Activated CD4-positive, alpha-beta memory T cell treated with anti-CD3 and anti-CD28 coated beads, Interleukin-2, amount 10 ng/mL, durations not matched to agents 7 days and 5 days (primary cell): ENCODE data around the gene UBQLN4. TPM values are rescaled to one million over a fixed set of nuclear protein-coding genes. Genes with fewer than 3 reads are reported as not detected.

ENCODE experiments used
- CTCF ChIA-PET: fragments of 350-600 bp; sonication (Branson Sonifier 250); formaldehyde crosslinking; loops from one replicate; lab custom pipeline; 2021; ENCODE audit warnings: antibody characterized with exemption, inconsistent platforms; lab: Charles Lee
- POLR2A ChIA-PET: fragments of 350-600 bp; sonication (Branson Sonifier 250); formaldehyde crosslinking; loops from one replicate; lab custom pipeline; 2021; ENCODE audit warnings: antibody characterized with exemption; lab: Charles Lee
- DNase-seq: peaks from one replicate; pipeline ENCODE4 v3.0.0-alpha.2; 2020
- H3K27ac Mint-ChIP-seq: one replicate; pipeline ENCODE4 v1.8.0; 2021; ENCODE audit warnings: mild to moderate bottlenecking, mixed read lengths
- H3K27me3 Mint-ChIP-seq: one replicate; pipeline ENCODE4 v1.8.0; 2021; ENCODE audit warnings: mixed read lengths
- H3K36me3 Mint-ChIP-seq: one replicate; pipeline ENCODE4 v1.8.0; 2021; ENCODE audit warnings: low read depth, mixed read lengths
- H3K4me1 Mint-ChIP-seq: one replicate; pipeline ENCODE4 v1.8.0; 2021; ENCODE audit warnings: mixed read lengths
- H3K4me3 Mint-ChIP-seq: one replicate; pipeline ENCODE4 v1.8.0; 2021; ENCODE audit warnings: mild to moderate bottlenecking, mixed read lengths
- H3K9me3 Mint-ChIP-seq: one replicate; pipeline ENCODE4 v1.8.0; 2021; ENCODE audit warnings: mixed read lengths
- total RNA-seq, 2 experiments: library from RNA; stranded (reverse); gene quantifications; one replicate each; pipeline ENCODE4 v1.2.3, GENCODE V29; 2021

Gene UBQLN4
- total RNA-seq, 2 experiments from 2014 or later, result 27.0 to 31.2 TPM

DNA sequence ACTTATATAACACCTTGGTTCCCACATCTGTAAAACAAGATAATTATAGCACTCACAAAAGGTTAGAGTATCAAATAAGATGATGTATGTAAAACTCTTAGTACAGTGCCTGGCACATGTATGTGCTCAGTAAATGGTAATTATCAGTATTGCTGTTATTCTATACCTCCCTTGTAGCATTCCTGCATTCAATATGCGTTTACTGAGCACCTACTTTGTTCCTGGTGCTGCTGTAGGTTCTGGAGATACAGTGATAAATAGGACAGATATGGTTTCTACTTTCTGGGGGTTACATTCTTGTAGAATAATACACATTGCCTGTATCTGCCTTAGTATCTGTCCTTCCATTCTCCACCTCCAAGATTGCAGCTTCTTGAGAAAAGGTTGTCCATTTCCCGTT lies 31.6 kb downstream of the UBQLN4 start:
- Mint-ChIP-seq H3K27me3 (peaks cover 4% of the 10 kb centered on the region), H3K4me1 (peaks cover 40% of the 10 kb centered on the region), H3K36me3 (peaks cover 33% of the 10 kb centered on the region), H3K9me3 (no peaks in the 10 kb centered on the region), H3K4me3 (no peak overlapping the region), H3K27ac (peak overlapping the region; percentile 13)
- POLR2A ChIA-PET, result interaction anchor here (1.0 to 3.3 kb wide), 4 partner anchors 76 to 277 kb away, joined by 3 to 11 read pairs (median 5); partner anchors contain the start of genes KHDC4 and SYT11
- DNase-seq, result no peak
- CTCF ChIA-PET, result interaction anchor here (1.3 to 3.6 kb wide), 4 partner anchors 11 to 75 kb away, joined by 3 to 10 read pairs (median 6); partner anchors contain the start of genes LAMTOR2 and UBQLN4

DNA sequence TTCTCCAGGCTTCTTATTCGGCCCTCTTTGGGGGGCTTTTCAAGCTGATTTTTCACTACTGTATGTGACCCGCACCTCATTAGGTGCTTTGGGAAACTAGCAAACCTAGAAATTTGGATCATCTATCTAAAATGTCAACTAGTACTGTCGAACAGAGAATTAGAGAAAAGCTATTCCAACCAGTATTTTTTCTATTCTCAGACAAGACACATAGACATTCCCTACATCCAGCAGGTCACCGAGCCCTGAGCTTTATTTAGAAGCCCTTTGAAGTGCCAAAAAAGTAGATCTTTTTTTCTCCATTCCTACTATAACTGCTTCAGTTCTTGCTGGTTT lies 32.5 kb downstream of the UBQLN4 start:
- ChIA-PET POLR2A (interaction anchor here (0.5 to 3.3 kb wide), 10 partner anchors 10 to 276 kb away, joined by 3 to 19 read pairs (median 6); partner anchors contain the start of genes KHDC4 and SYT11), CTCF (interaction anchor here (1.1 to 3.6 kb wide), 5 partner anchors 12 to 45 kb away, joined by 3 to 10 read pairs (median 3); partner anchors contain the start of genes LAMTOR2 and UBQLN4)
- Mint-ChIP-seq H3K36me3 (peaks cover 38% of the 10 kb centered on the region), H3K4me1 (peaks cover 41% of the 10 kb centered on the region), H3K9me3 (no peaks in the 10 kb centered on the region), H3K27ac (peak overlapping the region; percentile 93), H3K27me3 (peaks cover 4% of the 10 kb centered on the region), H3K4me3 (peak overlapping the region; percentile 86)
- DNase-seq, result no peak

DNA sequence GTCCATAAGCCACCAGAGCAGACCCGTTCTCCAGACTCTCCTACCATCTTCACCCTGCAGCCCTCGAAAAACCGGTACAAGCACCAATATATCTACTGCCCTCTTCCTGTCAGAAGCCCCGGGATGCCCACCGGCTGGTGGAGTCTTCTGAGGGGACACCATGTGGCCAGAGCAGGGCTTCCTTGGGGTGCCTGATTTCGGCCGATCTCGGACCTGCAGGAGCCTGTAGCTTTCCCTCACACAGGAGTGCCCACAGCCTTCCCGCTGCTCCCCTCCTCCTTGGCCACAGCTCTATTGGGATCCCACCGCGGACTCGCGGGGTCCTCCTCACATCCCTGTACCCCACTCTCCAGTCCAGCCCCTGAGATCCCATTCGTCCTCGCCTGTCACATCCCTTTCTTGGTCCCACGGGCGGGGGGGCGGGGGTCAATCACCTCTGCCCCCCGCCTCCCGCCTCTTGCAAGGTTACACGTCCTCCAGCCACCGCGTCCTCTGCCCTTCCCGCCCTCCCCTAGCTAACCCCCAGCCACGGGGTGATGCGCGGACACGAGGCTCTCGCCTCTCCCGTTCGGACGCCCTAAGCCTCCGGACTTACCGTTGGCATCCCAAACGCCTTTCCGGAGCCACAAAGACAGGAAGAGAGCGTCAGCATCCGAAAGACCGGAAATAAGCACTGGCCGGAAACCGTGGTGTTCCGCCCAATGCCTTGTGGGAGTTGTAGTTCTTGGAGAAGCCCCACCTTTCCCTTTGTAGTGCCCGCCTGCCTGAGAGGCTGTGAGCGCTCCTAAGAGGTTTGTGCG lies 33.1 kb downstream of the UBQLN4 start, which contains the start of gene SSR2:
SSR2 (minus strand) TSS at position 659 of the 800 bp plus-strand sequence. CDS start 784 bp downstream, outside the sequence.
- ChIA-PET POLR2A (interaction anchor here (0.7 to 3.3 kb wide), 11 partner anchors 10 to 275 kb away, joined by 3 to 19 read pairs (median 6); partner anchors contain the start of genes KHDC4 and SYT11), CTCF (interaction anchor here (0.5 to 3.6 kb wide), 8 partner anchors 13 to 197 kb away, joined by 3 to 10 read pairs (median 3); partner anchors contain the start of genes LAMTOR2 and UBQLN4)
- H3K27ac Mint-ChIP-seq, result peak within 1 kb of the TSS; percentile 93
- peak; percentile 91 for DNase-seq
- H3K36me3 Mint-ChIP-seq, result peaks cover 38% of the 10 kb centered on the region
- peak within 1 kb of the TSS; percentile 86 for H3K4me3 Mint-ChIP-seq
- no peaks in the 10 kb centered on the region for H3K9me3 Mint-ChIP-seq
- H3K27me3 Mint-ChIP-seq, result peaks cover 4% of the 10 kb centered on the region
- H3K4me1 Mint-ChIP-seq, result peaks cover 37% of the 10 kb centered on the region

GRCh38 chr1:156019946-156020292 lies 33.7 kb downstream of the UBQLN4 start:
- Mint-ChIP-seq H3K9me3 (no peaks in the 10 kb centered on the region), H3K4me3 (peak overlapping the region; percentile 86), H3K36me3 (peaks cover 40% of the 10 kb centered on the region), H3K4me1 (peaks cover 37% of the 10 kb centered on the region), H3K27ac (peak overlapping the region; percentile 93), H3K27me3 (peaks cover under 1% of the 10 kb centered on the region)
- ChIA-PET CTCF (interaction anchor here (0.5 to 3.6 kb wide), 3 partner anchors 26 to 59 kb away, joined by 3 to 10 read pairs (median 3); partner anchors contain the start of genes LAMTOR2 and UBQLN4), POLR2A (interaction anchor here (0.7 to 3.3 kb wide), 7 partner anchors 11 to 86 kb away, joined by 3 to 19 read pairs (median 6); partner anchors contain the start of gene KHDC4)
- DNase-seq, result no peak

- H3K36me3 Mint-ChIP-seq, result peaks cover 69% of the 10 kb centered on the region
- POLR2A ChIA-PET, result no interaction called here
Measured at GRCh38 chr1:156014829-156015228, 38.8 kb downstream of the UBQLN4 start.

DNA sequence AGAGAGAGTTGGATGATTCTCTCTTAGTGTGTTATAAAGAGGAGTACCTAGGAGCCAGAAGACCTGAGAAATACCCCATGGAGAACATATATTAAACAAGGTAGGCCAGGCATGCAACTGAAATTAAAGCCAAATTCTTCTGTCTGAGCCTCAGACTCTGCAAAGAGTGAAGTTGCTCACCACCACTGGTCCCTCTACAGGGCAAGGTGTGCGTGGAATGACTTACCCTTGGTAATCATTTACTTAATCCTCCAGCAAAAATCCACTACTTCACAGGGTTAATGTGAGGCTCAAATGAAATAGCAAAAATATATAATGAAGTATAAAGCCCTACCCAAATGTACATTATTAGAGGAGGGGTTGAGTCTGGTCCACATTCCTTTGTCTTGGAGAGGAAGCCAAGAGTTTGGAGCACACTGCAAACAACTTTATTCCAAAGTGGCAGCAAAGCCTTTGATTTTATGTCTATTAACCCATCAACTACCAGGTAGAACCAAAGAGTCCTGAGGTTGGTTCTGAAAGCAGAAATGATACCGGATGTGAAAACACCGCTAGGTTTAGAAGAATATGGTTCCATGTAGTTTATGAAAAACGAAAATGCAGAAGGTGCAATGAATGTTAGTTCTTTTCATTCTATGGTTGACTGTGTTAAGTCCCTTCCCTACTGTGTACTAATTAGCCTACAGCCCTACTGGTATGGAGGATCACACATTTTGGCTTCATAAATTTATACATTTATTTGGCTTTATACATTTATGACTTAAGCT lies 41.4 kb downstream of the UBQLN4 start:
- Mint-ChIP-seq H3K27ac (no peak overlapping the region), H3K4me3 (no peak overlapping the region), H3K27me3 (no peaks in the 10 kb centered on the region), H3K36me3 (peaks cover 61% of the 10 kb centered on the region), H3K9me3 (no peaks in the 10 kb centered on the region), H3K4me1 (peaks cover 32% of the 10 kb centered on the region)
- CTCF ChIA-PET, result interaction anchor here (0.5 kb wide), 1 partner anchor 28 kb away, joined by 3 read pairs; no protein-coding TSS in a partner anchor
- POLR2A ChIA-PET, result no interaction called here
- DNase-seq, result no peak

More at GRCh38 chr1:156014829-156015228, 38.8 kb downstream of the UBQLN4 start:
- Mint-ChIP-seq H3K27ac (no peak overlapping the region), H3K4me1 (peaks cover 37% of the 10 kb centered on the region), H3K9me3 (no peaks in the 10 kb centered on the region), H3K27me3 (no peaks in the 10 kb centered on the region), H3K4me3 (no peak overlapping the region)
- CTCF ChIA-PET, result interaction anchor here (1.7 kb wide), 1 partner anchor 52 kb away, joined by 4 read pairs; no protein-coding TSS in a partner anchor
- no peak for DNase-seq

DNA sequence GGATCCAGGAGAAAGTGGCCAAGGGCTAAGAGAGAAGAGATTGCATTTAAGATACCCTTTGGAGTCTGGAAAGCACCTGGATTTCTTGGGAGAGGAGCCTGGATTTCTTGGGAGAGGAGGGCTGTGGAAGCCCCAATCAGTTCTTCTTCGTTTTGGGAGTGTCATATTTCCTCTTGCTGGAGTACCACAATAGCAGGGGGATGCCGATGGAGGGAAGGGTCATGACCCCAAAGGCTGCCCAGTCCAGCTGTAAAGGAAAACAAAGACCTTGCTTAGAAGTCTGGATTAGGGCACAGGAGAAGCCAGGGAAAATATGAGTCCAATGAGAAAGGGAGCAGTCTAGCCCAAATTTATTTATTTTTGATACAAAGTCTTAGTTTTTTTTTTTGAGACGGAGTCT lies 44.2 kb downstream of the UBQLN4 start:
- Mint-ChIP-seq H3K9me3 (no peaks in the 10 kb centered on the region), H3K27me3 (no peaks in the 10 kb centered on the region), H3K4me1 (peaks cover 45% of the 10 kb centered on the region), H3K4me3 (no peak overlapping the region), H3K36me3 (peaks cover 57% of the 10 kb centered on the region), H3K27ac (no peak overlapping the region)
- DNase-seq, result no peak
- ChIA-PET POLR2A (interaction anchor here (0.7 to 3.2 kb wide), 2 partner anchors 11 to 146 kb away, joined by 3 to 19 read pairs; partner anchors contain the start of gene SSR2), CTCF (interaction anchor here (0.7 to 1.3 kb wide), 2 partner anchors 16 to 32 kb away, joined by 3 to 5 read pairs; no protein-coding TSS in a partner anchor)

DNA sequence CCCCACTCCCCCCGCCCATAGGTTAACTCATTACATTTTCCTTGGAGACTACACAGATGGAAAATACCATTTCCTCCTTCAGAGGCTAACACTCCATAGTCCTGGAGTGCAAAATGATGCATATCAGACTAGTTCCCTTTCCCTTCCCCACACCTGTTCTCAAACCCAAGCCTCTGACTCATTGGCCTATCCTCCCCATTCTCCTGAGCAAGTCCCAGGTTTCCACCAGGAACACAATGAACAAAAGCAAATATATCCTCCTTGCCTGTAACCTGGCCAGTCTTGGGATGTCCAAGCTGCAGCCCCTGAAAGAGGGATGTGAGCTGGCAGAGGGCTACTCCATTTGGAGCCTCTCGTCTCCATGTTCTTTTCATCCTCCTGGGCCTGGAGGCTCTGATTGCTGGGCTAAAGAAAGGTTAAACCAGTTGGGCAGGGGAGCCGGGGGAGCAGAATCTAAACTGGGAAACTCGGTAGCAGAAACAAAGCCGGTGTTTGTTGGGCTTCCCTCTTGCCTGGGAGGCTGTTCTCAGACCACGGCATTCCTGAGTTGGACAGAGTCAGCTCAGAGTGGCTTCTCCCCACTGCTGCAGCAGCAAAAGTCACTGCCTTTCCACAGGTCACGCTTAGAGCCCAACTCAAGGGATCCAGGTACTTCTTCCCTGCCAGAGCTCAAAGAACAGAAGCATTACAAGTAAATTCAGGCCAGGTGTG lies 46.8 kb downstream of the UBQLN4 start:
- CTCF ChIA-PET, result interaction anchor here (0.6 to 2.1 kb wide), 5 partner anchors 28 to 84 kb away, joined by 3 to 11 read pairs (median 3); no protein-coding TSS in a partner anchor
- Mint-ChIP-seq H3K27ac (no peak overlapping the region), H3K4me3 (no peak overlapping the region), H3K36me3 (peaks cover 40% of the 10 kb centered on the region), H3K4me1 (peaks cover 36% of the 10 kb centered on the region), H3K27me3 (peaks cover 2% of the 10 kb centered on the region), H3K9me3 (no peaks in the 10 kb centered on the region)
- POLR2A ChIA-PET, result interaction anchor here (0.6 to 3.2 kb wide), 3 partner anchors 9 to 143 kb away, joined by 3 to 19 read pairs (median 3); partner anchors contain the start of gene SSR2
- no peak for DNase-seq

DNA sequence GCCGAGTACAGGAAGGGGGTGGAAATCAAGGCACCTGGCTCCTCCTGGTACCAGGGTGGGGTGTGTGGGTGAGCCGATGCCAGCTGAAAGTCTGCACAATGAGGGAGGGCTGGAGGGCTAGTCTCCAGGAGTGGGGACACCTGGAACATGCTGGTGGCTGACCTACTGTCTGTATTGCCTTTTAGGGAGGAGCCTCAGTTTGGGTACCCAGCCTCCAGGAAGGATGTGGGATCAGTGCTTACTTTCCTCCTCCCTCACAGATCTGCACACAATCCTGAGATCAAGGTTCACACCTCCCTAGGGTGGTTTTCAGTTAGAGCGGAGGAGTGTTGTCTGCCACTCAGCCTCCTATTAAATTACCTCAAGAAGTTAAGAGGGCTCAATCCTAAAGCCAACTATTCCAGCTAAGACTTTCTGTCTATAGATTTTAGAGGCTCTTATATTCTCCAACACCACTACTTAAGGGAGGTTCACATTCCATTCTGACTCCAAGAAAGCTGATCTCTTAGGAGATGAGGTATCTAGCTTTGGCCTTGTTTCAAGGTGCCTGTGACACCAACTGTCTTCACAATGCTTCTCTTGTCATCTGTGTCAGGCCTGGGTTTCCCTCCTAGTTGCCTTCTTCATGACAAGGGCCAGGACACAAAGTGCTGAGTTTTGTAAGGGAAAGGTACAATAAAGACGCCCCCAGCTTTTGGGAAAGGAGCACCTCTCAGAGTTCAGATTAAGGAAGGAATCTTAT lies 48.6 kb downstream of the UBQLN4 start:
- H3K4me3 Mint-ChIP-seq, result peak overlapping the region; percentile 15
- peaks cover 24% of the 10 kb centered on the region for H3K36me3 Mint-ChIP-seq
- peaks cover 2% of the 10 kb centered on the region for H3K27me3 Mint-ChIP-seq
- peak; percentile 49 for DNase-seq
- H3K4me1 Mint-ChIP-seq, result peaks cover 35% of the 10 kb centered on the region
- H3K27ac Mint-ChIP-seq, result peak overlapping the region; percentile 82
- ChIA-PET CTCF (interaction anchor here (0.6 to 2.1 kb wide), 5 partner anchors 13 to 347 kb away, joined by 3 to 6 read pairs (median 5); no protein-coding TSS in a partner anchor), POLR2A (interaction anchor here (1.1 to 1.6 kb wide), 5 partner anchors 8 to 48 kb away, joined by 3 to 6 read pairs (median 4); partner anchors contain the start of genes SSR2 and UBQLN4)
- H3K9me3 Mint-ChIP-seq, result no peaks in the 10 kb centered on the region

DNA sequence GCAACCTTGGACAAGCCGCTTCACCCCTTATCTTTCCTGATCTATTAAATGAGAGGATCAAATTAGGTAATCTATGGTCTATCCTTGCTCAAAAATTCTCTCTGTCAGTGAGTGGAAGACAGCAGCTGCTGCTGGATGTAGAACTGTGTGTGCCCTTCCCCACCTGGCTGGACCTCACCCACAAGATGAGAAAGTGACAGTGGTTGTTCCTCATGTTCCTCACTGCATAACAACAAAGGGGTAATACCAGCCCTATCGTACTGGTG lies 49.7 kb downstream of the UBQLN4 start:
- POLR2A ChIA-PET, result interaction anchor here (1.1 to 2.2 kb wide), 4 partner anchors 16 to 277 kb away, joined by 3 to 8 read pairs (median 3); no protein-coding TSS in a partner anchor
- Mint-ChIP-seq H3K9me3 (no peaks in the 10 kb centered on the region), H3K27ac (no peak overlapping the region), H3K4me3 (no peak overlapping the region), H3K36me3 (peaks cover 17% of the 10 kb centered on the region), H3K27me3 (peaks cover 2% of the 10 kb centered on the region), H3K4me1 (peaks cover 29% of the 10 kb centered on the region)
- CTCF ChIA-PET, result no interaction called here
- no peak for DNase-seq
